NCI-H345 treated with DMSO at 0.1 percent for 48 hours (cell line): ENCODE data around the gene ADCY3.
"Not testable (repeated sequence)": the region's sequence is repeated elsewhere in the genome, so short reads cannot be mapped to it uniquely, and the experiment has no call there.

Experiments
- DNase-seq: peaks from one replicate; lab custom pipeline; 2025; ENCODE audit not compliant: unreplicated experiment; lab: John Stamatoyannopoulos, UW

ADCY3 gene

GRCh38 chr2:24816404-24816803 lies 103.6 kb downstream of the ADCY3 start:
- DNase-seq = no peak

DNA sequence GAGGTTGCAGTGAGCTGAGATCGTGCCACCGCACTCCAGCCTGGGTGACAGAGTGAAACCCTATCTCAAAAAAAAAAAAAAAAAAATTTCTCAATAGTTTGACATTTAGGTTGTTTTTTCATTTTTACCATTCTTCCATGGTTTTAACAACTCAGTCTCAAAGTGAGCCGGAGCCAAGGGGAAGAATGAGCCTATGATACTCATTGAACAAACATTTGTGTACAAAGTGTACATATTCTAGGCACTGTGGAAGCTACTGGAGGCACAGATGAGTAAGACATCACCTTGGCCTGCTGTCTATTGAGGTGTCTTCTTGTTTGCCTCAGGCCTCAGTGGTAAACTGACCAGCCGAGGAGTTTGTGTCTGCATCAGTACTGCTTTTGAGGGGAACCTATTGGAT lies 104.9 kb downstream of the ADCY3 start:
- DNase-seq = no peak

GRCh38 chr2:24814516-24814915 lies 105.5 kb downstream of the ADCY3 start:
- DNase-seq = no peak

DNA sequence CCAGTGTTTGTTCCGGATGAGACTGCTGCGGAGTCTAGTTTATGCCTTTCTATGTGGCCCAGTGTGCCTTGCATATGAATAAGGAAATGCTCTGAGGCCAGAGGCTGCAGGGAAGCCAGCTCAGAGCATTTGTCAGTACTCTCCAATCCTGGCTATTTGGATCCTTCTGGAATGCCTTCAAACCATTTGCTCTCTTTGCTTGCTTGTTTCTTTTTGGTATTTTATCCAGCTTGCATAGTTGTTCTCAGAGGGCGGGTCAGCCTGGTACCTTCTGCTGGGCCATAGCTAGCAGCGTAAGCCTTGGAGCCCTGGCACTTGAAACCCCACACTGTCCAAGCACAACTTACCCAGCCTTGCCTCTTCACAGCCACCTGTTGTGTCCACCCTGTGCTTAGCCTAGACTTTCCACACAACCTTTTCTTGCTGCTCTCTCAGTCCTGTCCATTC lies 106.3 kb downstream of the ADCY3 start:
- no peak for DNase-seq

- DNase-seq = no peak
Measured at GRCh38 chr2:24809316-24810007, 110.6 kb downstream of the ADCY3 start.

GRCh38 chr2:24806661-24807036 lies 113.4 kb downstream of the ADCY3 start:
- DNase-seq = no peak

DNA sequence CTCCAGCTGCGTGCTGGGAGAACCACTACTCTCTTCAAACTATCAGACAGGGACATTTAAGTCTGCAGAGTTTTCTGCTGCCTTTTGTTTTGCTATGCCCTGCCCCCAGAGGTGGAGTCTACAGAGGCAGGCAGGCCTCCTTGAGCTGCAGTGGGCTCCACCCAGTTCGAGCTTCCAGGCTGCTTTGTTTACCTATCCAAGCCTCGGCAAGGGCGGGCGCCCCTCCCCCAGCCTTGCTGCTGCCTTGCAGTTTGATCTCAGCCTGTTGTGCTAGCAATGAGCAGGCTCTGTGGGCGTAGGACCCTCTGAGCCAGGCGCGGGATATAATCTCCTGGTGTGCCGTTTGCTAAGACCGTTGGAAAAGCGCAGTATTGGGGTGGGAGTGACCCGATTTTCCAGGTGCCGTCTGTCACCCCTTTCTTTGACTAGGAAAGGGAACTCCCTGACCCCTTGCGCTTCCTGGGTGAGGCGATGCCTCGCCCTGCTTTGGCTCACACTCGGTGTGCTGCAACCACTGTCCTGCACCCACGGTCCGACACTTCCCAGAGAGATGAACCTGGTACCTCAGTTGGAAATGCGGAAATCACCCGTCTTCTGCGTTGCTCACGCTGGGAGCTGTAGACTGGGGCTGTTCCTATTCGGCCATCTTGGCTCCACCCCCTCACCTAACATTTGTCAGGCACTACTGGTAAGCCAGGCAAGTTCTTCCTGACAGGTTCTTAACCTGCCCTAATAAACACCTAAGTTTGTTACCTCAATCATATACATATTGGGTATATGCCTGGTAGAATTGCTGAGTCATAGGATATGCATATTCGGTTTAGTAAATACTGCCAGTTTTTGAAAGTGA lies 114.0 kb downstream of the ADCY3 start:
- not testable (repeated sequence) for DNase-seq

- not testable (repeated sequence) for DNase-seq
Measured at GRCh38 chr2:24800487-24800886, 119.5 kb downstream of the ADCY3 start.

- DNase-seq = no peak
Measured at GRCh38 chr2:24797644-24798043, 122.4 kb downstream of the ADCY3 start.

GRCh38 chr2:24793761-24794435 lies 126.1 kb downstream of the ADCY3 start:
- DNase-seq = peak; percentile 25

GRCh38 chr2:24792874-24793760 lies 126.9 kb downstream of the ADCY3 start, which contains the start of the genes CENPO and PTRHD1:
Gene CENPO, plus strand, starts transcription at chr2:24793425. Its CDS starts 495 bp downstream, at chr2:24793920.
Gene PTRHD1, minus strand, starts transcription at chr2:24793391. Its CDS starts 14 bp downstream, at chr2:24793377.
- peak; percentile 99 for DNase-seq

DNA sequence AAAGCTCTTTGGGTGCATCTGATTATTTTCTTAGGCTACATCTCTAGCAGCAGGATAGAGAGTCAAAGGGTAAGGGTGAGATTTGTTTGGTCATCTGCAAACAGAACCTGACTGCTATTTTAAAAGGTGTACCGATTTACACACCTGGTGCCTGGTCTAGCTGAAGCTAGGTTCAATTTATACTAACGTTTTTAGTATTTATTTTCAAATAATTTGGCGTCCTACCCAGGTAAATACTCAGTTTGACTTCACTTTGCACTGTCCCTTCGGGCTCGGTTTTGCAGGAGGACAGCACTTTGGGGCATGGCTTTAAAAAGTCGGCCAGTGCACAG lies 127.5 kb downstream of the ADCY3 start:
- no peak for DNase-seq

DNA sequence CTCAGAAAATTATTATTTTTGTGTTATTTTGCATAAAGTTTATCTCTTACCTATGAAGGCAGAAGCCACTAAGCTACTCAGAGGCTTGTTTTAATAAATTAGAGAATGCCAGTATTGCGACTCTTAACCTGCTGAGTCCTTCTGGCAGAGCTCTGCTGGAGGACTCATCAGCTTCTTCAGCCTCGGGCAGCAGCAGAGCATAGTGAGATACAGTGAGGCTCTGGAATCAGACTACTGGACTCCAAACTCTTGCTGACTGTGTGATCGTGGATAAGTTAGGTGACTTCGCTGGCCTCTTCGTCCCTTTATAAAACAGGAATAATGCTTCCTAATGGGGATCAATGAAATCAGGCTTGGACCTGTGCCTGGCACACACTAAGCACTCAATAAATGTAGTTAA lies 128.6 kb downstream of the ADCY3 start:
- no peak for DNase-seq

GRCh38 chr2:24788816-24789215 lies 131.2 kb downstream of the ADCY3 start:
- DNase-seq = no peak

DNA sequence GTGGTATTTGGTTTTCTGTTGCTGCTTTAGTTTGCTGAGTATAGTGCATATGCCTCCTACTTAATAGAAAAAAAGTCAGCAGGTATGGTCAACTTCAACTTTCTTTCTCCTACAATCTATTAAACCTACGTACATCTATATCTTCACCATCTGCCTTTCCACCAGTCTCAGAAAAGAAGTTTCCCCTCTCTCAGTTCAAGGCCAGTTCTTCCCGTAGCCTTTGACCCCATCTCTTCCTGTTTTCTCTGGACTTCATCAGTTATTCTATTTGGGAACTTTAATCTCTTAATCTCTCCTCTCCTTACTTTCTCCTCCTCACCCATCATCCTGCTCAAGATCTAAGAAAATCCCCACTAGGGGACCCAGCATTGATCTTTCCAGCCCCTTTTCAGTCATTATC lies 132.5 kb downstream of the ADCY3 start:
- no peak for DNase-seq

DNA sequence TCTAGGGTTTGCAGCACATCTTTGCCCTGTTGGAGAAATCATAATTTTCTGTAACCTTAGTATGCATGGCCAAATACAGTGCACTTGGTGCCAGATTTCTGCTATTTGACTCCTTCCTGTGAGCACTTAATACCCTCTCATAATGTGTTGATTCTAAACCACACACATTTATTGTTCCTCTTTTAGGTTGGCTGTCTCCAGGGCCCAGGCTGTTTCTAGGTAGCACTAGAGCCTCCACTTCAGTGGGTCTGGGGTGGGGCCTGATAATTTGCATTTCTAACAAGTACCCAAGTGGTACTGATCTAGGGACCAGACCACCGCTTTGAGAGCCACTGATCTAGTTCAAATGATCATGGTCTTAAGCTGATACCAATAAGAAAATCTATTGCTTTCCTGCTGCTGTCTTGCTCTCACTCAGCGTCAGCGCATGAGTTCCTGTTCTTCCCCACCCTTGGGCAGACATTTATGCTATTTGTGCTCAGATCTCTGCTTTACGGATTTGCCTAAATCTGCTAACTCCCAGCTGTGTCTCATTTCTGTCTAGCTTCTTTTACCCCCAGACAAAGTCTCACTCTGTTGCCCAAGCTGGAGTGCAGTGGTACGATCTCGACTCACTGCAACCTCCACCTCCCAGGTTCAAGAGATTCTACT lies 134.2 kb downstream of the ADCY3 start:
- no peak for DNase-seq

DNA sequence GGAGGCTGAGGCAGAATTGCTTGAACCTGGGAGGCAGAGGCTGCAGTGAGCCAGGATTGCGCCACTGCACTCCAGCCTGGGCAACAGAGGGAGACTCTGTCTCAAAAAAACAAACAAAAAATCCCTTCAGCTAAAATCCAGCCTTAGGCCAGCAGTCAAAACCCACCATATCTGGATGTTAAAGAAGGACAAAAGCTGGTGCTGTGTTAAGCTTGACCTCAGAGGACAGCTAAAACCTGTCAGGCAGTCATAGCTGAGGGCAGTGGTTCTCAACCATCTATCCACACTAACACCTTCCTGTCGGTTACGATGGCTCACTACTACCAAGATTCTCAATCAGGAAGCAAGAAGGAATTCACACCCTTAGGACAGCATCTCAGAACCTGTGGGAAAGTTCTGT lies 136.4 kb downstream of the ADCY3 start:
- DNase-seq = no peak

DNA sequence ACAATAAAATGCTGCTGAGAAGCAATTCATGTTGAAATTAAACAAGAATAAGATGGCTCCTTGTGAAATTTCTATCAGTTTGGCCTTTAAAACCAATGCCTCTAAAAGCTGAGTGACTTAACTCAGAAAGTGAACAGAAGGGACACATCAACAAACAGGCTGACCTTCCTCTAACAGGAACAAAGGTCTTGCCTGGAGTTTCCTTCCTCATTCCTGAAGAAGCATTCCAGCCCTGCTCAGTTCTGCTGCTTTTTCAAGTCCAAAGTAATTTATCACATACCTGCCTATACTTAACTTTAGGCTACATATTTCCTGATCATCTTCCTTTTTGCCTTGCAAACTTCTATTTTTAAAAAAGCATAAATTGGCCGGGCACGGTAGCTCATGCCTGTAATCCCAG lies 140.9 kb downstream of the ADCY3 start:
- no peak for DNase-seq

DNA sequence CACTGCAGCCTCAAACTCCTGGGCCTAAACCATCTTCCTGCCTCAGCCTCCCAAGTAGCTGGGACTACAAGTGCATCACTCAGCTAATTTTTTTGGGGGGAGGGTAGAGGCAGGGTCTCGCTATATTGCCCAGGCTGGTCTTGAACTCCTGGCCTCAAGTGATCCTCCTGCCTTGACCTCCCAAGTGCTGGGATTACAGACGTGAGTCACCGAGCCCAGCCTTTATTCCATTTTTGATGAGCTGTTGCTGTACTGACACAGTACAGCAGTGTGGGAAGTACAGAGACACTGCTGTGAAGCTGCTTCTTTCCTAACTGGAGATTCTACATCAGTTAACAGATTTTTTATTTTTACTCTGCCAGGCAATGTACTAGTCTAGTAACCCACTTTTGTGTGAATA lies 145.7 kb downstream of the ADCY3 start:
- no peak for DNase-seq
